ENCODE data around the gene DECR2. TPM values are rescaled to one million over a fixed set of nuclear protein-coding genes. Genes with fewer than 3 reads are reported as not detected.

The DECR2 gene
- total RNA-seq, 1 donor from 2014 or later, result 36.8 TPM

GRCh38 chr16:444027-444426 lies 42.3 kb downstream of the DECR2 start:
- no peak for DNase-seq (ENCODE audit: low spot score)

GRCh38 chr16:445566-445965 lies 43.9 kb downstream of the DECR2 start:
- no peak for DNase-seq (ENCODE audit: low spot score)

GRCh38 chr16:450385-450784 lies 48.7 kb downstream of the DECR2 start:
- DNase-seq (ENCODE audit: low spot score), result no peak

DNA sequence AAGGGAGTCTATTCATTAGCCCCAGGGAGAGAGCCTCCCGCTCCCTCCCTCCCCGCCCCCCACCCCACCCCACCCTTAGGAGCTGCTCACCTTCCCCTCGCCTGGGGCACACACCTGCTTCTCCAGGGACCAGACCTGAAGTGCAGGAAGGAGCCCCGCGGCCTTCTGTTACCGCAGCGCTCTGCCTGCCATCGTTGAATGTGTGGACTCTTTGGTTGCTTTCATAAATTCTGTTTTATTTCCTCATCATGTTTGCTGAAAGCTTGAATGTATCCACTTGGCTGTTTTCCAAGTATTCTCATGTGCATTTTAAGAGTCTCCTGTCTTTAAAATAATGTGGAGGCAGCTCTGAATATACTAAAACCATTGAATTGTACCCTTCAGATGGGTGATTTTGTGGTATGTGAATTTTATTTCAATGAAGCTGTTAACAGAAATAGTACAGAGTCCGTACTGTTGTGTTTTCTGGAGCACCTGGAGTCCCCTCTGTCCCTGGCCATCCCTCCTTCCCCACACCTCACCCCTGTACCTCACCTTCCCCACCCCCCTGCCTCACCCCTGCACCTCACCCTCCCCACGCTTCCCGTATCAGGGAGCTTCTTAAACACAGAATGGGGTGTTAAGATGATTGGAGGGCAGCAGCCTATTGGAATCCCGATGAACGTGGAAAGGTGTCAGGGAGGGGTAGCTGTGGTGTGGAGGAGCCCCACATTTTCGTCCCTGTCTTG lies 49.3 kb downstream of the DECR2 start:
- DNase-seq (ENCODE audit: low spot score), result no peak

DNA sequence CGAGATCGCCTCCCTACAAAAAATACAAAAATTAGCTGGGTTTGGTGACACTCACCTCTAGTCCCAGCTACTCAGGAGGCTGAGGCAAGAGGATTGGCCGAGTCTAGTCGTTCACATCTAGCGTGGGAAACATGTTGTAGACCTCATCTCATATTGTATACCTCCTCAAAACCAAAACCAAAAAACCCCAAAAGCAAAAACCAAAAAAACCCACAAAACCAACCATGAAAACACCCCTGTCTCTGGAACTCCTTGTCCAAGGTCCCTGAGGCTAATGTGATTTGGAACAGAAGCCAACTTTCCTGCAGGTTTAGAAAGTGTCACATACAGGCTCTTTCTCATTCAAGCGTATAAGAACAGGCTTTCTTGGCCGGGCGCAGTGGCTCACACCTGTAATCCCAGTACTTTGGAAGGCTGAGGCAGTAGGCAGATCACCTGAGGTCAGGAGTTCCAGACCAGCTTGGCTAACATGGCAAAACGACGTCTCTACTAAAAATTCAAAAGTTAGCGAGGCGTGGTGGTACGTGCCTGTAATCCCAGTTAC lies 52.8 kb downstream of the DECR2 start:
- no peak for DNase-seq (ENCODE audit: low spot score)

DNA sequence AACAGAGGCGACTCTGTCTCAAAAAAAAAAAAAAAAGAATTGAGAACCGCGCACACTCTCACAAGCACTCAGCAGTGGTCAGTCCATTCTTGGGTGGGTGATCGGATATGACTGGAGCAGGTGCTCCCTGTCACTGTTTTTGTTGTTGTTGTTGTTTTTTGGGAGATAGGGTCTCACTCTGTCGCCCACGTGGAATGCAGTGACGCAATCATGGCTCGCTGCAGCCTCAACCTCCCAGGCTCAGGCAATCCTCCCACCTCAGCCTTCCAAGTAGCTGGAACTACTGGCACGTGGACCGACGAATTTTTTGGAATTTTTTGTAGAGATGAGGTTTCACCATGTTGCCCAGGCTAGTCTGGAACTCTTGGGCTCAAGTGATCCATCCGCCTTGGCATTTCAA lies 53.8 kb downstream of the DECR2 start:
- DNase-seq (ENCODE audit: low spot score), result no peak

DNA sequence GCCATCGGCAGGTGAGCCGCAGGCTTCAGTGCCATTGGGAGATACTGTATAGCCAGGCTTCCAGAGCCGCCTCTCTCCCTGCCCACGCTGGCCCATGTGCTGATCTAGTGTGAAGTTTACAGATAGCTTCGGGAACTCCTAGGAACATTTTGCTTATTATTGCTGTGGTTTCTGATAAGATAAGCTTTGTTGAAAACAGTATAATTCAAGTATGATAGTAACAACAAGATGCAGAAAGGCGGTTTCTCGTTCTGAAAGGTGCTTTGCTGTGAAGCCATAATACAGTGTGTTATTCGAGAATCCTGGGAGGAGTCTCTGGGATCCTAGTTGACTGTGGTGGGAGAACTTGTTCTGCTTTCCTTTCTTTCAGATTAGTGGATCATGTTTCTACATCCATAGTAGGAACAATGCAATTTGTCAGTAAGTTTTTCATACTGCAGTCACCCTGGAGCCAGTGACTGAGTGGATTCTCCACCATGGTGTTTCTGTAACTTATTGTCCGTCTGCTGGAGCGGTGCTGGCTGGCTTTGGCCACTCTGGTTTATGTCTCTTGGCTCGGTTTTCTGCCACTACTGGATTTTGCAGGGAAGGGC lies 55.3 kb downstream of the DECR2 start:
- DNase-seq (ENCODE audit: low spot score), result no peak

DNA sequence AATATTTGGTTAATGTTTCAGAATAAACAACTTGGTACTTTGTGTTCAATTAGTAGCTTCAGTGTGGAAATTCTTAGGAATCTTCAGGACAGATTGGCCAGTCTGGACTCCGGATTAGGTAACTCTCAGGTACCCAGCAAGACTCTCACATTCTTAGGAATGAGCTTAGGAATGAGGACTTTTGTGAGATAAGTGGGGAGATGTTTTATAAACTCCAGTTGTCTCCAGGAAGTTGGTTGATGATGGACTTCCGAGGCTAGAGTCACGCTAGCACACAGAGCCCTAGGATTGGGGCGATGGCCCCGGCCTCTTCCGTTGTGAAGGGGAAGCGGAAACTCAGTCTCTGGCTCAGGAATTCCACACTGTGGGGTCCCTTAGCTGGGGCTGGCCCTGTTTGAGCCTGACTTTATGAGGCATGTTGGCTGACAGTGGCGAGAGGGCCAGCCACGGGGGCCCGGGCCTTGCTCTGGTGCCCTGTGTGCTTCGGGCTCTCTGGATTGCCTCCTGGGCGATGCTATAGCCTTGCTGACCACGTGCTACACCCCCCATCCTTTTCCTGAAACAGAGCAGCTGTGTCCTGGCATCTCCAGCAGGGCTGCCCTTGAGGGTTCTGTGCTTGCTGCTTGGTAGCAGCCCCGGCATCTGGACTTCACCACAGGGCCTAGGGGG lies 56.2 kb downstream of the DECR2 start:
- DNase-seq (ENCODE audit: low spot score), result no peak

GRCh38 chr16:459761-460160 lies 58.1 kb downstream of the DECR2 start:
- no peak for DNase-seq (ENCODE audit: low spot score)

GRCh38 chr16:460787-461186 lies 59.1 kb downstream of the DECR2 start:
- DNase-seq (ENCODE audit: low spot score), result no peak

Other genes starting within 250 kb of the DECR2 start
- 0.95 TPM for gene HBZ, start 249.2 kb upstream of the DECR2 start, total RNA-seq
- gene HBM, start 235.9 kb upstream of the DECR2 start, total RNA-seq, result not detected
- gene HBA2, start 229.0 kb upstream of the DECR2 start, total RNA-seq, result 30.0 TPM
- 54.8 TPM for gene HBA1, start 225.2 kb upstream of the DECR2 start, total RNA-seq
- gene HBQ1, start 221.4 kb upstream of the DECR2 start, total RNA-seq, result not detected
- 72.1 TPM for gene LUC7L, start 172.4 kb upstream of the DECR2 start, total RNA-seq
- 138 TPM for gene FAM234A, start 167.1 kb upstream of the DECR2 start, total RNA-seq
- 6.7 TPM for gene RGS11, start 125.9 kb upstream of the DECR2 start, total RNA-seq
- gene ARHGDIG, start 121.3 kb upstream of the DECR2 start, total RNA-seq, result 2.6 TPM
- 1.3 TPM for gene PDIA2, start 118.7 kb upstream of the DECR2 start, total RNA-seq
- 29.2 TPM for gene AXIN1, start 49.2 kb upstream of the DECR2 start, total RNA-seq
- 52.9 TPM for gene MRPL28, start 31.3 kb upstream of the DECR2 start, total RNA-seq
- gene PGAP6, start 19.9 kb upstream of the DECR2 start, total RNA-seq, result 85.7 TPM
- gene NME4, start 4.7 kb upstream of the DECR2 start, total RNA-seq, result 105 TPM
- 58.5 TPM for gene RAB11FIP3, start 23.8 kb downstream of the DECR2 start, total RNA-seq
- gene CAPN15, start 125.8 kb downstream of the DECR2 start, total RNA-seq, result 75.4 TPM
- not detected for gene PRR35, start 158.5 kb downstream of the DECR2 start, total RNA-seq
- 1.2 TPM for gene NHLRC4, start 165.1 kb downstream of the DECR2 start, total RNA-seq
- gene PIGQ, start 168.1 kb downstream of the DECR2 start, total RNA-seq, result 117 TPM
- 33.1 TPM for gene RAB40C, start 188.2 kb downstream of the DECR2 start, total RNA-seq
- gene WFIKKN1, start 229.1 kb downstream of the DECR2 start, total RNA-seq, result 1.7 TPM
- gene METTL26, start 234.4 kb downstream of the DECR2 start, total RNA-seq, result 69.3 TPM
- gene MCRIP2, start 239.9 kb downstream of the DECR2 start, total RNA-seq, result 67.6 TPM
- 62.4 TPM for gene WDR90, start 247.5 kb downstream of the DECR2 start, total RNA-seq